ENCODE data around the gene GHRL. TPM values are rescaled to one million over a fixed set of nuclear protein-coding genes. Genes with fewer than 3 reads are reported as not detected.

The GHRL gene
- total and polyA plus RNA-seq, 7 donors: 0.16 to 0.88 (median 0.18) TPM; not detected in 4

- Histone ChIP-seq H3K27ac (no peak overlapping the region), H3K9me3 (no peaks in the 10 kb centered on the region), H3K36me3 (ENCODE audit: insufficient read depth in 1 of 2, low read depth in 1 of 2) (peaks cover 0 to 47% of the 10 kb centered on the region in 2 donors), H3K4me1 (no peaks in the 10 kb centered on the region), H3K27me3 (ENCODE audit: insufficient read depth in 3 of 3, low read length in 2 of 3) (no peaks in the 10 kb centered on the region), H3K4me3 (no peak overlapping the region)
- WGBS, 3 donors: 82 to 95% (median 84%) methylated on average over 3 of the region's 3 CpGs
- no peak for TF ChIP-seq CTCF (IDR thresholded peaks at IDR 0.05)
- intact Hi-C loops (cut with DNase I): no loop called here
- ATAC-seq (no peak), DNase-seq (no peak)
Observed at GRCh38 chr3:10244009-10244408, 48.7 kb downstream of the GHRL start.

- intact Hi-C loops (cut with DNase I): no loop called here
- Histone ChIP-seq H3K36me3 (ENCODE audit: insufficient read depth in 1 of 2, low read depth in 1 of 2) (peaks cover 0 to 60% of the 10 kb centered on the region in 2 donors), H3K4me1 (no peaks in the 10 kb centered on the region), H3K4me3 (no peak overlapping the region), H3K9me3 (no peaks in the 10 kb centered on the region), H3K27me3 (ENCODE audit: insufficient read depth in 3 of 3, low read length in 2 of 3) (no peaks in the 10 kb centered on the region), H3K27ac (no peak overlapping the region)
- ATAC-seq (peak in 1 of 4 donors; percentile 31), DNase-seq (no peak)
- 75 to 85% (median 79%) methylated on average over 7 of the region's 7 CpGs for WGBS, 3 donors
- no peak for TF ChIP-seq CTCF (IDR thresholded peaks at IDR 0.05)
Observed at GRCh38 chr3:10242182-10243065, 50.3 kb downstream of the GHRL start.

- Histone ChIP-seq H3K9me3 (no peaks in the 10 kb centered on the region), H3K36me3 (ENCODE audit: insufficient read depth in 1 of 2, low read depth in 1 of 2) (peaks cover under 1 to 76% of the 10 kb centered on the region in 2 donors), H3K4me3 (no peak overlapping the region), H3K27ac (no peak overlapping the region), H3K27me3 (ENCODE audit: insufficient read depth in 3 of 3, low read length in 2 of 3) (no peaks in the 10 kb centered on the region), H3K4me1 (no peaks in the 10 kb centered on the region)
- intact Hi-C loops (cut with DNase I): no loop called here
- DNase-seq: no peak
- WGBS, 3 donors: 69 to 83% (median 76%) methylated on average over 6 of the region's 6 CpGs
- no peak for ATAC-seq
- TF ChIP-seq CTCF (IDR thresholded peaks at IDR 0.05): no peak
Observed at GRCh38 chr3:10240799-10241198, 51.9 kb downstream of the GHRL start.

GRCh38 chr3:10238345-10239183 lies 54.2 kb downstream of the GHRL start:
- H3K9me3 ChIP-seq: no peaks in the 10 kb centered on the region
- DNase-seq (no peak), ATAC-seq (no peak)
- WGBS, 3 donors: 85 to 92% (median 87%) methylated on average over 15 of the region's 15 CpGs
- H3K4me1 ChIP-seq: no peaks in the 10 kb centered on the region
- no peak overlapping the region for H3K4me3 ChIP-seq
- no peaks in the 10 kb centered on the region for H3K27me3 ChIP-seq (ENCODE audit: insufficient read depth in 3 of 3, low read length in 2 of 3)
- peaks cover 5 to 85% of the 10 kb centered on the region in 2 donors for H3K36me3 ChIP-seq (ENCODE audit: insufficient read depth in 1 of 2, low read depth in 1 of 2)
- no peak overlapping the region for H3K27ac ChIP-seq
- TF ChIP-seq CTCF (IDR thresholded peaks at IDR 0.05): no peak
- intact Hi-C loops (cut with DNase I): loop anchor here in 1 of 2 donors (10.0 kb wide), 1 partner anchor 534 kb away; the partner anchor contains the start of gene CPNE9

Other genes starting within 250 kb of the GHRL start
- not detected for gene FANCD2OS, start 184.7 kb downstream of the GHRL start, total RNA-seq
- not detected for gene FANCD2OS, start 184.7 kb downstream of the GHRL start, polyA plus RNA-seq
- gene BRK1, start 177.3 kb downstream of the GHRL start, total RNA-seq: 10 to 100 TPM; 73.8 to 82.7 (median 78.9) TPM
- 100 to 1,000 TPM; 117 to 164 (median 156) TPM for gene BRK1, start 177.3 kb downstream of the GHRL start, polyA plus RNA-seq
- gene VHL, start 151.2 kb downstream of the GHRL start, total RNA-seq: 10 to 100 TPM; 13.5 to 18.2 (median 16.6) TPM
- gene VHL, start 151.2 kb downstream of the GHRL start, polyA plus RNA-seq: 10 to 100 TPM in 2 of 3 donors, 1 to 10 TPM in 1; 9.7 to 18.3 (median 13.0) TPM
- gene IRAK2, start 128.0 kb downstream of the GHRL start, total RNA-seq: 10 to 100 TPM in 2 of 4 donors, 1 to 10 TPM in 2; 3.9 to 21.3 (median 12.8) TPM
- 10 to 100 TPM in 1 of 3 donors, 1 to 10 TPM in 2; 5.9 to 11.7 (median 9.1) TPM for gene IRAK2, start 128.0 kb downstream of the GHRL start, polyA plus RNA-seq
- 10 to 100 TPM; 16.3 to 22.7 (median 20.1) TPM for gene TATDN2, start 44.5 kb downstream of the GHRL start, total RNA-seq
- 10 to 100 TPM in 2 of 3 donors, 1 to 10 TPM in 1; 9.6 to 22.1 (median 16.0) TPM for gene TATDN2, start 44.5 kb downstream of the GHRL start, polyA plus RNA-seq
- gene SEC13, start 28.2 kb upstream of the GHRL start, total RNA-seq: 10 to 100 TPM; 56.3 to 95.5 (median 83.0) TPM
- 100 to 1,000 TPM; 118 to 200 (median 181) TPM for gene SEC13, start 28.2 kb upstream of the GHRL start, polyA plus RNA-seq
- gene ATP2B2, start 212.6 kb upstream of the GHRL start, total RNA-seq: 1 to 10 TPM in 3 of 4 donors, under 1 TPM in 1; 0.36 to 6.5 (median 4.1) TPM
- under 1 TPM; 0.08 to 0.77 (median 0.49) TPM for gene ATP2B2, start 212.6 kb upstream of the GHRL start, polyA plus RNA-seq